Measurements from ENCODE around the gene ADAM12.

GRCh38 chr10:126161691-126162090, 226.6 kb downstream of the ADAM12 start:
- TF ChIP-seq CTCF (IDR thresholded peaks at IDR 0.05) (no peak), POLR2AphosphoS5 (IDR thresholded peaks at IDR 0.05; ENCODE audit: insufficient read depth in 1 of 2, low read depth in 1 of 2) (no peak)
